ENCODE measurements around the gene RAB8B. TPM values are rescaled to one million over a fixed set of nuclear protein-coding genes. Genes with fewer than 3 reads are reported as not detected.
A peak's percentile ranks its signal among the peaks of the same experiment; 100 is the strongest.

RAB8B gene
- total RNA-seq, 1 experiment from 2014 or later: 8.5 TPM

GRCh38 chr15:63155486-63155885, 33.9 kb upstream of the RAB8B start:
- H3K36me3 ChIP-seq (ENCODE audit: low read depth, low read length): no peaks in the 10 kb centered on the region
- ChIA-PET POLR2A (ENCODE audit: unreplicated experiment) (no interaction called here), CTCF (no interaction called here)
- ATAC-seq (no peak), DNase-seq (no peak)
- peaks cover 14% of the 10 kb centered on the region for H3K4me1 ChIP-seq (ENCODE audit: insufficient read depth, low read length)
- peak overlapping the region; percentile 88 for H3K4me2 ChIP-seq (ENCODE audit: low read length)
- H2AFZ ChIP-seq (ENCODE audit: low read length): no peak overlapping the region
- H4K20me1 ChIP-seq (ENCODE audit: low read length): no peaks in the 10 kb centered on the region
- H3K9ac ChIP-seq (ENCODE audit: low read length): no peak overlapping the region; the same call in 1 of the 2 replicates
- no peak for TF ChIP-seq EZH2phosphoT487 (IDR thresholded peaks at IDR 0.05; ENCODE audit: borderline replicate concordance, low read length)
- TF ChIP-seq, protein P1, sequence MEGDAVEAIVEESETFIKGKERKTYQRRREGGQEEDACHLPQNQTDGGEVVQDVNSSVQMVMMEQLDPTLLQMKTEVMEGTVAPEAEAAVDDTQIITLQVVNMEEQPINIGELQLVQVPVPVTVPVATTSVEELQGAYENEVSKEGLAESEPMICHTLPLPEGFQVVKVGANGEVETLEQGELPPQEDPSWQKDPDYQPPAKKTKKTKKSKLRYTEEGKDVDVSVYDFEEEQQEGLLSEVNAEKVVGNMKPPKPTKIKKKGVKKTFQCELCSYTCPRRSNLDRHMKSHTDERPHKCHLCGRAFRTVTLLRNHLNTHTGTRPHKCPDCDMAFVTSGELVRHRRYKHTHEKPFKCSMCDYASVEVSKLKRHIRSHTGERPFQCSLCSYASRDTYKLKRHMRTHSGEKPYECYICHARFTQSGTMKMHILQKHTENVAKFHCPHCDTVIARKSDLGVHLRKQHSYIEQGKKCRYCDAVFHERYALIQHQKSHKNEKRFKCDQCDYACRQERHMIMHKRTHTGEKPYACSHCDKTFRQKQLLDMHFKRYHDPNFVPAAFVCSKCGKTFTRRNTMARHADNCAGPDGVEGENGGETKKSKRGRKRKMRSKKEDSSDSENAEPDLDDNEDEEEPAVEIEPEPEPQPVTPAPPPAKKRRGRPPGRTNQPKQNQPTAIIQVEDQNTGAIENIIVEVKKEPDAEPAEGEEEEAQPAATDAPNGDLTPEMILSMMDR (conservative IDR thresholded peaks at IDR 0.05; ENCODE audit: low read depth, low read length): no peak
- TF ChIP-seq EZH2 (IDR thresholded peaks at IDR 0.05; ENCODE audit: low read length, unreplicated experiment): no peak
- peaks cover 19% of the 10 kb centered on the region for H3K79me2 ChIP-seq (ENCODE audit: low read length)
- peak overlapping the region; percentile 84; the same call in 1 of the 2 replicates for H3K4me3 ChIP-seq (ENCODE audit: low read length)
- H3K9me3 ChIP-seq (ENCODE audit: low read length): no peaks in the 10 kb centered on the region
- no TSS peak for BruUV-seq (replicated peaks)
- no peaks in the 10 kb centered on the region for H3K27me3 ChIP-seq (ENCODE audit: low read length)
- intact Hi-C loops (cut with micrococcal nuclease): loop anchor here (5.0 kb wide), 3 partner anchors 37 to 247 kb away; no protein-coding TSS in a partner anchor
- H3K9me2 ChIP-seq (replicated peaks; ENCODE audit: low read length): no peaks in the 10 kb centered on the region
- H3F3A ChIP-seq (ENCODE audit: low read length, unreplicated experiment): no peaks in the 10 kb centered on the region
- no peak overlapping the region for H3K27ac ChIP-seq (ENCODE audit: low read length)

GRCh38 chr15:63156086-63156710, 33.2 kb upstream of the RAB8B start:
- H3K4me2 ChIP-seq (ENCODE audit: low read length): peak overlapping the region; percentile 88
- ChIA-PET CTCF (no interaction called here), POLR2A (ENCODE audit: unreplicated experiment) (no interaction called here)
- no peaks in the 10 kb centered on the region for H3K27me3 ChIP-seq (ENCODE audit: low read length)
- H3K9me3 ChIP-seq (ENCODE audit: low read length): no peaks in the 10 kb centered on the region
- intact Hi-C loops (cut with micrococcal nuclease): loop anchor here (2.0 to 5.0 kb wide), 4 partner anchors 36 to 246 kb away; partner anchors contain the start of gene APH1B
- BruUV-seq (replicated peaks): no TSS peak
- H3K9me2 ChIP-seq (replicated peaks; ENCODE audit: low read length): no peaks in the 10 kb centered on the region
- no peaks in the 10 kb centered on the region for H4K20me1 ChIP-seq (ENCODE audit: low read length)
- H3F3A ChIP-seq (ENCODE audit: low read length, unreplicated experiment): no peaks in the 10 kb centered on the region
- ATAC-seq (no peak), DNase-seq (peak; percentile 13)
- peak overlapping the region; percentile 92 for H2AFZ ChIP-seq (ENCODE audit: low read length)
- peaks cover 19% of the 10 kb centered on the region for H3K79me2 ChIP-seq (ENCODE audit: low read length)
- H3K36me3 ChIP-seq (ENCODE audit: low read depth, low read length): no peaks in the 10 kb centered on the region
- H3K4me1 ChIP-seq (ENCODE audit: insufficient read depth, low read length): peaks cover 13% of the 10 kb centered on the region
- H3K9ac ChIP-seq (ENCODE audit: low read length): peak overlapping the region; percentile 76
- H3K27ac ChIP-seq (ENCODE audit: low read length): no peak overlapping the region
- H3K4me3 ChIP-seq (ENCODE audit: low read length): peak overlapping the region; percentile 84
- no peak for TF ChIP-seq EZH2phosphoT487 (IDR thresholded peaks at IDR 0.05; ENCODE audit: borderline replicate concordance, low read length)
- TF ChIP-seq, protein P1 (conservative IDR thresholded peaks at IDR 0.05; ENCODE audit: low read depth, low read length): no peak
- TF ChIP-seq EZH2 (IDR thresholded peaks at IDR 0.05; ENCODE audit: low read length, unreplicated experiment): no peak

DNA sequence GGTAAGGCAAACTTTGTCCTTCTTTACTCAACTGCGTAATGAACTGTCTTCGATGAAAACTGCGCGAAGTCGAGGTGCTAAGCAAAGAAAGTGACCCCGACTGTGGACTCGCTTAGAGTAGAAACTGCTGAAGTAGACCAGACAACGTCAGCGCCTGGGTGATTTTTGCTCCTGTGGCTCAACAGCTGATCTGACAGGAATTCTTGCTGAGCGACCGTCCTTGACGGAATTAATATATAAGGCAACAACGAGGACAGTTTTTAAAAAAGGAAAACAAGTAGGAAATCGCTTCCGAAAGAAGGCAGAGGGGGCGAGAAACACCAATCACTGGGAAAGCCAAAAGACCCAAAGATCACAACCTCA, 32.7 kb upstream of the RAB8B start:
- Histone ChIP-seq H3K4me1 (ENCODE audit: insufficient read depth, low read length) (peaks cover 13% of the 10 kb centered on the region), H3K9me3 (ENCODE audit: low read length) (no peaks in the 10 kb centered on the region), H4K20me1 (ENCODE audit: low read length) (no peaks in the 10 kb centered on the region), H3K9ac (ENCODE audit: low read length) (peak overlapping the region; percentile 76), H3K27me3 (ENCODE audit: low read length) (no peaks in the 10 kb centered on the region), H3K9me2 (replicated peaks; ENCODE audit: low read length) (no peaks in the 10 kb centered on the region), H2AFZ (ENCODE audit: low read length) (peak overlapping the region; percentile 92), H3F3A (ENCODE audit: low read length, unreplicated experiment) (no peaks in the 10 kb centered on the region), H3K4me2 (ENCODE audit: low read length) (peak overlapping the region; percentile 88), H3K27ac (ENCODE audit: low read length) (peak overlapping the region; percentile 51), H3K36me3 (ENCODE audit: low read depth, low read length) (no peaks in the 10 kb centered on the region), H3K4me3 (ENCODE audit: low read length) (peak overlapping the region; percentile 84), H3K79me2 (ENCODE audit: low read length) (peaks cover 19% of the 10 kb centered on the region)
- CTCF ChIA-PET: no interaction called here
- POLR2A ChIA-PET (ENCODE audit: unreplicated experiment): interaction anchor here (0.5 to 0.6 kb wide), 2 partner anchors 108 to 186 kb away, joined by 3 read pairs; no protein-coding TSS in a partner anchor
- peak; percentile 17 for DNase-seq
- TF ChIP-seq, protein P1 (conservative IDR thresholded peaks at IDR 0.05; ENCODE audit: low read depth, low read length): no peak
- TF ChIP-seq EZH2 (IDR thresholded peaks at IDR 0.05; ENCODE audit: low read length, unreplicated experiment) (no peak), EZH2phosphoT487 (IDR thresholded peaks at IDR 0.05; ENCODE audit: borderline replicate concordance, low read length) (no peak)
- ATAC-seq: no peak; the same call in 1 of the 2 replicates
- intact Hi-C loops (cut with micrococcal nuclease): loop anchor here (2.0 to 5.0 kb wide), 4 partner anchors 36 to 246 kb away; partner anchors contain the start of gene APH1B
- TSS peak; percentile 74 for BruUV-seq (replicated peaks)
